ENCODE results near the gene ADGB.
"Not testable (repeated sequence)": the region's sequence is repeated elsewhere in the genome, so short reads cannot be mapped to it uniquely, and the experiment has no call there.

Gene ADGB

GRCh38 chr6:146598772-146599405 is at the start of gene ADGB:
Gene ADGB, plus strand, starts transcription at chr6:146598972. Its CDS starts 69 bp downstream, at chr6:146599041.
- DNase-seq = peak; percentile 36

DNA sequence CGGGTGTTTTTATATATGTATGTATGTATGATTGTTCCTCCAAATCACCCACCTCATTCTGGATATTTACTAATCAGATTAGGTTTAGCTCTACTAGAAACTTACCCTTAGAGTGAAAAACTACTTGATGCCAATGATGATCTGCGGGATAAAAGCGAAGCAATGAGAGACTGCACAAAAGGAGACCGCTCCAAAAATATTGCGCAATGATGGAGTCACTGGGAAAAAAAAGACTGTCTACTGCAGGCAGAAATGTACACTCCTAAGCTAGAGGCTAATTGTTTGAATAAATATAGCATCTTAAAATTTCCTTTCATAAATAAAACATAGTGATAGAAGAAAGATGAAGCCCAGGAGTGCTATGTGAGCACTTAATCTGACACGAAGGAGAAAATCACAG is 47.9 kb upstream of the ADGB start:
- no peak for DNase-seq

- DNase-seq = no peak
Observed at GRCh38 chr6:146551545-146551944, 47.2 kb upstream of the ADGB start.

DNA sequence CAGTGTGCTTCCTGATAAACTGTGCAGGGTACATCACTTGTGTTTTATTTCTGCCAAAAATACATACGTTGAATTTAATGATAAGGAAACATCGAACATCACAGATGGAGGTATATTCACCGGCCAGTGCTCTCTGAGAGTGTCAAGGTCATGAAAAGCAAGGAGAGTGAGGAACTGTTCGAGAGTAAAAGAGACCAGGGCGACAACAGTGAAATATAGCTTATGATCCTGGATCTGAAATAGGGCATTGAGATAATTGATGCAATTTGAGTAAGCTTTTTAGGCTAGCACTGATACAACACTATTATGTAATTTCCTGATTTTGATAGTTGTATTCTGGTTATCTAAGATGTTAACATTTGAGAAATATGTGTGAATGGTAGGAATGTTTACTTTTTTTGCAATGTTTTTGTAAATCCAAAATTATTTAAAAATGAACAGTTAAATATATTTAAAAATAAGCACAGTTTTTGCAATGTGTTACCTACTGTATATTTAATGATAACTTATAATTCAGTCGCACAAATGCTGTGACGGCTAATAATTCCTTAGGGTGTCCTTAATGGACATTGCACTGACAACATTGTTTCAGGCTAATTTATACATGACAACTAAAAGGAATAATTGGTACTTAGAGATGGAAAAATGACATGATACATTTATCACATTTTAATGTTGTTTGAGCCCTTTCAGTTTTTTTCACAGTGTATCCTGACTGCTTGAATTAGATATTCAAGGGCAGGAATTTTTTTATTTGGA is 45.2 kb upstream of the ADGB start:
- no peak for DNase-seq

DNA sequence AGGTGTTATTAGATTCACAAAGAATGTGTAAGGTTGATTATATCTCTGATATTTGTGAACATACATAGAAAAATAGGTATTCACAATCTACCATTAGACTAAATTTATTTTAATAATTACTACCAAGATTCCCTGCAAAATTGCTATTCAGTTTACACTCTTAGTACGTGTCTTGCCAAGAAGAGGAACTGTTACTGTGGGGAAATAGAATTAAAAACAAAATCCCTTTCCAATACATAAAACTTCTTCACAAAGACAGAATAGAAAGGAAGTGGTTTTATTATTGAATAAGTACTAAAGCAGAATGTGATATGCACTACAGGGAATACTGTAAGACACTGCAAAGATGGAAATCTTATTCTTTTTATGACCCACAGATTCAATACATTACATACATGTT is 38.2 kb upstream of the ADGB start:
- DNase-seq = no peak

GRCh38 chr6:146566661-146567060 is 32.1 kb upstream of the ADGB start:
- DNase-seq = not testable (repeated sequence)

DNA sequence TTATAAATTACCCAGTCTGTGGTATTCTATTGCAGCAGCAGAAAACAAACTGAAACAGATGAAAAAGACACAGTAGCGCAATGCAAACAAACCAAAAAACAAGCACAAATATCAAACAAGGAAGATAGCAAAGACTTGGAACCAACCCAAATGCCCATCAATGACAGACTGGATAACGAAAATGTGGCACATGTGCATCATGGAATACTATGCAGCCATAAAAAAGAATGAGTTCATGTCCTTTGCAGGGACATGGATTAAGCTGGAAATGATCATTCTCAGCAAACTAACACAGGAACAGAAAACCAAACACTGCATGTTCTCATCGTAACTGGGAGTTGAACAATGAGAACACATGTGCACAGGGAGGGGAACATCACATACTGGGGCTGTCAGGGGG is 30.2 kb upstream of the ADGB start:
- not testable (repeated sequence) for DNase-seq

DNA sequence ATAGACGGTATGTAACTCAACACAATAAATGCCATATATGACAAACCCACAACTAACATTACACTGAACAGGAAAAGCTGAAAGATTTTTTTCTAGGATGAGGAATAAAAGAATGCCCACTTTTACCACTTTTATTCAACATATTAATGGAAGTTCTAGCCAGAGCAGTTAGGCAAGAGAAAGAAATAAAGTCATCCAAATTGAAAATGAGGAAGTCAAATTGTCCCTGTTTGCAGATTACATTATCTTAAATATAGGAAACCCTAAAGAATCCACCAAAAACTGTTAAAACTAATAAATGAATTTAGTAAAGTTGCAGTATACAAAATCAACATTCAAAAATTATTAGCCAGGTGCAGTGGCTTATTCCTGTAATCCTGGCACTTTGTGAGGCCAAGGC is 24.6 kb upstream of the ADGB start:
- no peak for DNase-seq

DNA sequence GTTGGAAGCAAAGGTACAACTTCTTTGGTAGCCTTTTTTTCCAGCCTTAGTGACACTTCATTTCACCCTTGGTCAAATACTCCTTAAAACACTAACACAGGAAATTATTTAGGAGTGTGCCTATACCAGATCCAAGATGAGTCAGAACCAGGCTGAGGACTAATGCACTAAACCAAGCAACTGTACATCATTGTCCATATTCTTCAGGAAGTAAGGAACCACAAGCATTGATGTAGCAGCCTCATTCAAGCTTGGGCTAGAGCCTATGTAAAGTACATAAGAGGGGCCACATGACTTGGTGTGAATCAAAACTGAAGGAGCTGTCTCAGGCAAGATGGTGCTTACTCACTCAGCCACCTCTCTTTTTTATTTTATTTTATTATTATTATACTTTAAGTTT is 20.7 kb upstream of the ADGB start:
- DNase-seq = no peak

- no peak for DNase-seq
Observed at GRCh38 chr6:146581968-146582367, 16.8 kb upstream of the ADGB start.

- DNase-seq = peak; percentile 35
Observed at GRCh38 chr6:146582857-146583256, 15.9 kb upstream of the ADGB start.

- no peak for DNase-seq
Observed at GRCh38 chr6:146583966-146584365, 14.8 kb upstream of the ADGB start.

- DNase-seq = no peak
Observed at GRCh38 chr6:146587459-146587858, 11.3 kb upstream of the ADGB start.

DNA sequence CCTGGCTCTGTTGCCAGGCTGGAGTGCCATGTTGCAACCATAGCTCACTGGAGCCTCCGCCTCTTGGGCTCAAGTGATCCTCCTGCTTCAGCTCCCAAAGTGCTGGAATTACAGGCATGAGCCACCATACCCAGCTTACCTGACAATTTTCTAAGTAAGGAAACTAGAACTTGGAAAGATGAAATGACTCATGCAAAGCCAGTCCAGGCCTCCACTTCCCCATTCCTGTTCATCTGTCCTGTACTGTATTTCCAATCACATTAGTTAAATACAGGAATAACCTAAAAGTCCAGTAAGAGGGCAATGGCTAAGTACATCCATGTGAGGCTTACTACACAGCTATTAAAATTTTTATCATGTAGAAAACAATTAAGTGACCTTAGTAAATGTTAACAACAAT is 8.3 kb upstream of the ADGB start:
- no peak for DNase-seq

DNA sequence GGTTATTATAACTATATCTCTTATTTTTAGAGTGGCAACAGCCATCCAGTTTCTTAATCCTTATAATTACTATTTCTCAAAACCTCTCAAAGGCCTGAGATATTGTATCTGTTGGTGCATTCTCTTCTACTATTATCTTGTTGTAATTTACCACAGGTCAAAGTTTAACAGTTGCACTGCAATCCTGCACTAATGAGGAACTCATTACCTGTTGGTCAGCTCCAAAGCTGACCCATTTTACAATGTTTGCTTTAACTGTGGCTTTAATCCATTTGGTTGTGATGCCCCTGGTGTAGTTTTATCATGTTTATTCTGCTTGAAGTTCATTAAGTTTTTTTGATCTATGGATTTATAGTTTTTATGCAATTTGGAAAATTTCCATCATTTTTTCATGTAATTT is 6.3 kb upstream of the ADGB start:
- DNase-seq = no peak

DNA sequence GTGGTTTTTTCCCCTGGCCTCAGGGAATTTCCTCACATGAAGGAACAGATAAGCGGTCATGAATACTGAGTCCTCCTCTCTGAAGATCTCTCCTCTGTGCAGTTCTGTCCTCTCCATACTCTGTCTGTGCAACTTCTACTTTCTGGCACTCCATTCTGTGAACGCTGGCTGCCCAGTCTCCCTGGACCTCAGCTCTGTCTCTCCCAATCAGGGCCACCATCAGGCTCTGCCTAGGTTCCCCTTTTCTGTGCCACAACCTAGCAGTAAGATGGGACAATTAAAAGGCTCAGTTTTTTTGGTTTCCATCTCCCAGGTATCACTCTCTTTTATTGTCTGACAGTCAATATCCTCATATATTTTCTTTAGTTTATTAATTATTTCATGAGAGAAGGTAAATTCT is 4.8 kb upstream of the ADGB start:
- no peak for DNase-seq

DNA sequence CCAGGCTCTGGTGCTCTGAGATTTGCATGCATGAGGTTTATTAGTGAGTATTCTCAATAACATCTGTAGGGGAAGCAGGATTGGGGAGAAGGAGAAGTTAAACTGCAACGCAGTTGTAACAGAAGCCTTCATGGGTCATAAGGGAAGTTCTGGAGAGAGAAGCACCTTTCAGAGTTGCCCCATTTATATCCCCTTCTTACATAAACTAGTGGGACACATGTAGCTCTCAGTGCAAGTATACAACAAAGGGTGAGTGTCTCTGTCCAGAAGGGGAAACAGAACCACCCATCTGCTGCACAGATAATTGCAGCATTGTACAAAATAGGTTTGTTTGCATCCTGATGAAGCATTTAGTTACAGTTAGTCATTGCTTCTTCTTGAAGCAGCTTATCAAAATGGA is 4.3 kb upstream of the ADGB start:
- no peak for DNase-seq

- peak; percentile 29 for DNase-seq
Observed at GRCh38 chr6:146595972-146596731, 2.6 kb upstream of the ADGB start.

DNA sequence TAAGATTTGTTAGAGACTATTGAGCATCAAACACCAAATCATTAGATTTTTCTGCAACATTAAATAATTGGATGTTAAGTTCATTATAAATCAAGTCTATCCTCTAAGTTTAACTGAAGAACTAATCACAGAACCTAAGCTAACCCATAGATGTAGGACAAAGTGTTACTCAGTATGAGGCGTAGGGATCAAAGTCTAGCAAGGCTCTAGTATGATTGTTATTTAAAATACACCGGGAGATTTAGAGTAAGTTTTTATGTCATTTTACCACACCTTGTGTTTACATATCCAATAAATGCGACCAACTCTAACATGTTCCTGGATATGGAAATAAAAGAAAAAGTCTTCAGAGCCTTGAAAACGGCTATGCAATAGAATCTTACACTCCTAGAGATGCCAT is 2.6 kb downstream of the ADGB start:
- DNase-seq = no peak

DNA sequence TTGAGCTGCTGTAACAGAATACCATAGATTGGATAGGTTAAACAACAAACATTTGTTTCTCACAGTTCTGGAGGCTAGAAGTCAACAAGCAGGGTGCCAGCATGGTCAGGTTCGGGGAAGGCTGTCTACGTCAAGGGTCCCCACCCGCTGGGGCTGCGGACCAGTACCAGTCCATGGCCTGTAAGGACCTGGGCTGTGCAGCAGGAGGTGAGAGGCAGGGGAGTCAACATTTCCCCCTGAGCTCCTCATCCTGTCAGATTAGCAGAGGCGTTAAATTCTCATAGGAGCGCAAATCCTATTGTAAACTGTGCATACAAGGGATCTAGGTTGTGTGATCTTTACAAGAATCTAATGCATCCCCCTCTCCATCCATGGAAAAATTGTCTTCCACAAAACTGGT is 3.8 kb downstream of the ADGB start:
- DNase-seq = no peak

DNA sequence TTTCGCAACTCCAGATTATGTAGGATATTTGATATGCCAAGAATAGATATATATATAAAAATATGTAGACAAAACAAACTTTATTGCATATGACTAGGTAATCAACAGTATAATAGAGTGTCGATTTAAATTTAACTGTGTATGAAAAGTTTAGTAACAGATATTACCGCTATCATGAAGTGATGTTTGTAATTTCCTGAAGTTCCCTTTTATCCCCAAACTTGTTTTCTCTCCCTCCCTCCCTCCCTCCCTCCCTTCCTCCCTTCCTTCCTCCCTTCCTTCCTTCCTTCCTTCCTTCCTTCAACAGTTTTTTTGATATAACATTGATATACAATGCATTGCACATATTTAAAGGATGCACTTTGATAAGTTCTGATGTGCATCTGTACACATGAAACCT is 15.2 kb downstream of the ADGB start:
- DNase-seq = no peak

DNA sequence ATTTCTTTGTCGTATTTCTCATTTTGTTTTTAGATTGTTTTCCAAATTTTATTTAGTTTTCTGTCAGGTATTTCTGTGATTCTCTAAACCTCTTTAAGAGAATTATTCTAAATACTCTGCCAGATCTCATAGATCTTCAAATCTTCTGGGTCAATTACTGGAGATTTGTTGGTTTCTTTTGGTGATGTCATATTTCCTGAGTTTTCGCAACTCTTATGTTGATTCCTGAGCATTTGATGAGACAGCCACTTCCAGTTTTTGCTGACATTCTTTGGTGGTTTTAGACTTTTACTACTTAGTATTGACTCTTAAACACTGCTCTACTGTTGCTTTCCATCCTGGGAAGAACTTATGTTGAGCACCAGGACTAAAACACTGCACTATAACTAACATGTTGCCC is 21.9 kb downstream of the ADGB start:
- DNase-seq = no peak

DNA sequence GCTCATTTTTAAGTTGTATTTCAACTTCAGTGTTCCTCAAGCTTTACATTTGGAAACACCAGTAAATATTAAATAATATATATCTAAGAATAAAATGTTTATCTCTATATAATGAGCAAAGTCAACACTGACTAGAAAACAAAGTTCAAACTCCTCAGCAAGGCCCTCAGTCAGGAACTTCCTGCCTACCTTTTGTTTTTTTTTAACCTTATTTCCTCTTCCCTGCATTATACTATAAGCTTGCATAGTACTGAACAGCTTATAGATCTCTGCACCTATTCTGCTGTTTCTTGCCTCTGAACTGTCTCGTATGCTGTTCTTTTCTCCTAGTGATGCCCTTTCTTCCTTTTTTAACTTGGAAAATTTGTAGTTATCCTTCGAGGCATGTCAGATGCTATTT is 29.6 kb downstream of the ADGB start:
- DNase-seq = no peak

GRCh38 chr6:146634022-146634421 is 35.2 kb downstream of the ADGB start:
- DNase-seq = no peak
